ENCODE data around the gene GBX2. TPM values are rescaled to one million over a fixed set of nuclear protein-coding genes. Genes with fewer than 3 reads are reported as not detected.
A peak's percentile ranks its signal among the peaks of the same experiment; 100 is the strongest.

GBX2 gene
- total RNA-seq, 1 donor from 2014 or later: not detected

DNA sequence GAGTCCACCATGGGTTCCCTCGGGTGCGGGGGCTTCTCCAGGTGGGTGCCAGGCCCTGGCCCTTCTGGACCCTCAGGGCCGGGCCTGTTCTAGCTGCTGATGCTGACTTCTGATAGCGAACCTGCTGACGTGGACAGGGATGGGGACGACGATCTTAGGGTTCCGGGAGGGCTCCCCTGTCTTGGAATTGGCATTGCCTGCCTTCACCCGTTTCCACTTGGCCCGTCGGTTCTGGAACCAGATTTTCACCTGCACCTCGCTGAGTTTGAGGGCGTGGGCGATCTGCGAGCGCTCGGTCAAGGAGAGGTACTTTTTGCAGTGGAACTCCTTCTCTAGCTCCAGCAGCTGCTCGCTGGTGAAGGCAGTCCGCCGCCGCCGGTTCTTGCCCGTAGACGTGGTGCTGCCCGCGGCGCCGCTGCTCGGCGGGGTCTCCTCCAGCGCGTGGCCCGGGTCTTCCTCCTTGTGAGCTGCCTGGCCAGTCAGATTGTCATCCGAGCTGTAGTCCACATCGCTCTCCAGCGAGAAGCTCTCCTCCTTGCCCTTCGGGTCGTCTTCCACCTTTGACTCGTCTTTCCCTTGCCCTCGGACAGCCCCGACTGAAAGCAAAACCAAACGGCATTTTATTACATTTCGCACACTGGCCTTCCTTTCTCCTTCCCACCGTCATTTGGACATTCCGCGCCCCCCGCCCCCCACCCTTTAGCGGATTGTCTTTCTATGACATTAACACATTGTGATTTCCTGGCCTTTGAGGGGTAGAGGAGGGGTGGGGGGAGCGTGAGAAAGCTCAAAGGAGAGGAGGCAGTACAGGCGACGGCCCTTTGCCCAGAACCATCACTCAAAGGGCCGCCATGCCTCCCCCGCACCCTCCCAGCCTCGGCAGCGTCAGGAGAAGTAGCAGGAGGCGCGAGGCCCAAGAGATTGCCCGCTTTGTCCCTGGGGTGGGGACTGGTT lies 2.1 kb downstream of the GBX2 start:
- no peaks in the 10 kb centered on the region for H3K36me3 ChIP-seq (ENCODE audit: control insufficient read depth, insufficient read depth, low read length)
- no peak overlapping the region for H3K4me3 ChIP-seq (ENCODE audit: low read depth, low read length)
- FAIRE-seq (no peak), DNase-seq (ENCODE audit: low read depth) (no peak)
- TF ChIP-seq, protein P1, sequence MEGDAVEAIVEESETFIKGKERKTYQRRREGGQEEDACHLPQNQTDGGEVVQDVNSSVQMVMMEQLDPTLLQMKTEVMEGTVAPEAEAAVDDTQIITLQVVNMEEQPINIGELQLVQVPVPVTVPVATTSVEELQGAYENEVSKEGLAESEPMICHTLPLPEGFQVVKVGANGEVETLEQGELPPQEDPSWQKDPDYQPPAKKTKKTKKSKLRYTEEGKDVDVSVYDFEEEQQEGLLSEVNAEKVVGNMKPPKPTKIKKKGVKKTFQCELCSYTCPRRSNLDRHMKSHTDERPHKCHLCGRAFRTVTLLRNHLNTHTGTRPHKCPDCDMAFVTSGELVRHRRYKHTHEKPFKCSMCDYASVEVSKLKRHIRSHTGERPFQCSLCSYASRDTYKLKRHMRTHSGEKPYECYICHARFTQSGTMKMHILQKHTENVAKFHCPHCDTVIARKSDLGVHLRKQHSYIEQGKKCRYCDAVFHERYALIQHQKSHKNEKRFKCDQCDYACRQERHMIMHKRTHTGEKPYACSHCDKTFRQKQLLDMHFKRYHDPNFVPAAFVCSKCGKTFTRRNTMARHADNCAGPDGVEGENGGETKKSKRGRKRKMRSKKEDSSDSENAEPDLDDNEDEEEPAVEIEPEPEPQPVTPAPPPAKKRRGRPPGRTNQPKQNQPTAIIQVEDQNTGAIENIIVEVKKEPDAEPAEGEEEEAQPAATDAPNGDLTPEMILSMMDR (IDR thresholded peaks at IDR 0.05; ENCODE audit: insufficient read depth, low read length, severe bottlenecking): no peak
- peaks cover 60% of the 10 kb centered on the region for H3K27me3 ChIP-seq (ENCODE audit: control insufficient read depth, insufficient read depth, low read length)

DNA sequence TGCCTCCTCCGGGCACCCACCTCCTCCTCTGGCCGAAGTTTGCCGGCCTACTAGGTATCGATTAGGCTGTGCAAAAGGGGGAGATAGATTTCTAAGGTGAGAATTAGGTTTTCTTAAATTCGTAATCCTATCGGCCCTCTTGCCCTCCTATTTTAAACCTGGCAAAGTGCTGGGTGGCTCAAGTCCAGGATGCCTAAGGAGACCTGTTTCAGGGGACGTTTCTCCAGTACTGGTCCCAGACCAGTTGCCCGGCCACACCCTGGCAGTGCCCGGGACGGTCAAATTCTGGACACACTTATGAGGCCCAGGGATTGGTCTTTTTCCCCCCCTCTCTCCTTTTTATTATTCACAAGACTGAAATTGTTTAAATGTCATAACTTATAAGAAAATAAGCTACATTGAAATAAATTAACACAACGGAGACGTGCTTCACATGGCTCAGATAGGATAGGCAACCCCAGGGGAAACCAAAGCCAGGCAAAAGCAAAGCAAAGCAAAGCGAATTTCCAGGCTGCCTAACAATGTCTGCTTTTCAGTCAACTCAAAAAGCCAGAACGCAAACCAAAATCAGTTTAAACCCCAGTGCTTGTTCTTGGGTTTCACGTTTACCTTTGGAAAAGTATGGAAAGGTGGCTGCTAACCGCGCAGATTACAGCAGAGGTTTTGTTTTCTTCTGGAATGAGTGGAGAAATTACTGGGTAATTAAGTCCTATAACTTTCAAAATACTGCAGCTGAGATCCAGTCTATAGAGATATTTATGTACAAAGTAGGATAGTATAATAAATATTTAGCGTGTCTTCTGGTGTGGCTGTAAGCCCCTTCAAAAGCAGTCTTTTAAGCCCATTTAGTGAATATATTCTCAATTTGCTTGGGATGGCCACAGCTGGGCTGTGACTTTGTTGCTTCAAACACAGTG lies 3.0 kb downstream of the GBX2 start:
- Histone ChIP-seq H3K27me3 (ENCODE audit: control insufficient read depth, insufficient read depth, low read length) (peaks cover 52% of the 10 kb centered on the region), H3K36me3 (ENCODE audit: control insufficient read depth, insufficient read depth, low read length) (no peaks in the 10 kb centered on the region), H3K4me3 (ENCODE audit: low read depth, low read length) (no peak overlapping the region)
- DNase-seq (ENCODE audit: low read depth): no peak
- no peak for FAIRE-seq
- TF ChIP-seq, protein P1 (IDR thresholded peaks at IDR 0.05; ENCODE audit: insufficient read depth, low read length, severe bottlenecking): no peak

- DNase-seq (ENCODE audit: low read depth) (no peak), FAIRE-seq (no peak)
- Histone ChIP-seq H3K27me3 (ENCODE audit: control insufficient read depth, insufficient read depth, low read length) (peaks cover 49% of the 10 kb centered on the region), H3K36me3 (ENCODE audit: control insufficient read depth, insufficient read depth, low read length) (no peaks in the 10 kb centered on the region), H3K4me3 (ENCODE audit: low read depth, low read length) (peak overlapping the region; percentile 23)
- TF ChIP-seq, protein P1 (IDR thresholded peaks at IDR 0.05; ENCODE audit: insufficient read depth, low read length, severe bottlenecking): no peak
Observed at GRCh38 chr2:236164201-236164924, 3.8 kb downstream of the GBX2 start.

DNA sequence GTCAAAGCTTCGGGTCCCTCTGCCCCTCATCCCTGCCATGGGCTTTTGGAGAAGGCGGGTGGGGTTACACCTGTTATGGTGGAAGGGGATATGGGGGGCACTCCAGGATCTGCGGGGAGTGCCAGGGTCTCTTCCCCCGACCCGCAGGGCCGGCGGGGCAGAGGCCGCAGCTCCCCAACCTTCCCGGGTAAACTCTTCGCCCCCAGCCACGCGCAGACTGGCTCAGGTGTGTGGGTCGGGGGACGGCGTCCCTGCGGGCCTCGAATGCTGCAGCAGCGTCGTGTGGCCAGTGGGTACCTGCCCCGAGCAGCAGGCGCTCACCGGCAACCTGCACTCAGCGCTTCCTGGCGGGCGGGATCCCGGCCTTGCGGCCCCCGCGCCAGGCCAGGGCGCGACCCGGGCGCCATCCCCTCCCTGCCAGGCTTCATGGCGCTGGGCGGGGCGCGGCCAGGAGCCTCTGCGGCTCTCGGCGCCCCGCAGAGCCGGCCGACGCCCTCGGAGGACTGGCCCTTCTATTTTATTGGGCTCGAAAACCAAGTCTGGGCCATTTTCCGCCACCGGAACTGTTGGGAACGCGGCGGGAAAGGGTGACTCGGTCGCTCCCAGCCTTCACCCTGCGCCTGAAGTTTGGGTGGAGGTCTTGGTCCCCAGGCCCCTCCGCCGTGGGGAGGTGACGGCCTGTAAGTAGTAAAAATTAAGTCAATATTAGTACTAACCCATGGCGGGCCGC lies 4.5 kb downstream of the GBX2 start:
- FAIRE-seq (no peak), DNase-seq (ENCODE audit: low read depth) (no peak)
- Histone ChIP-seq H3K36me3 (ENCODE audit: control insufficient read depth, insufficient read depth, low read length) (no peaks in the 10 kb centered on the region), H3K27me3 (ENCODE audit: control insufficient read depth, insufficient read depth, low read length) (peaks cover 46% of the 10 kb centered on the region), H3K4me3 (ENCODE audit: low read depth, low read length) (peak overlapping the region; percentile 23)
- TF ChIP-seq, protein P1 (IDR thresholded peaks at IDR 0.05; ENCODE audit: insufficient read depth, low read length, severe bottlenecking): no peak

DNA sequence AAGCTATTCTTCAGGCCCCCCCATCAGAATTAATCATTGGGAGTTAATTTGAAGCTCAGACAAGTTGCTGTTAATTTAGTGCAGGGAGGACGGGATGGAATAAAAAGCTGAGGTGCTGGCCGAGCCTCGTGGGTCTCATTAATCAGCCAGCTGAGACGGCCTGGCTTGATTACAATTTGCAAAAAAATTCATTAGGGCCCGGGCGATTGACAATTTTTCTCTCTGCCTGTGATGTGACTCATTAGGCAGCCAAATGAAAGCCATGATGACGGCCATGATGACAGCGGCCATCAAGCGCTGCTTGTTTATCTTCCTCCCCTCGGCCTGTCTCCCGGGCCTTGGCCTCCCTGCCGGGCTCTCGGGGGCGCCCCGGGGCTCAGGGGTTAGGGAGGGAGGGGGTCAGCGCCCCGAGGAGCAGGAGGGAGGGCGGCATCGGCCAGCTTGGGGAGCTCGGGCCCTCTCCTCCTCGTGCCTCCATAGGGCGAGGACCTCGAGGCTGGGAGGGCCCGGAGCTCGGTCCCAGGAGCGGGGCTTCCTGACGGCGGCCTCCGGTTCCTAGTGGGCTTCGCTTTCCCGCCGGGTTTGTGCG lies 5.2 kb downstream of the GBX2 start:
- FAIRE-seq (no peak), DNase-seq (ENCODE audit: low read depth) (no peak)
- Histone ChIP-seq H3K4me3 (ENCODE audit: low read depth, low read length) (no peak overlapping the region), H3K36me3 (ENCODE audit: control insufficient read depth, insufficient read depth, low read length) (no peaks in the 10 kb centered on the region), H3K27me3 (ENCODE audit: control insufficient read depth, insufficient read depth, low read length) (peaks cover 47% of the 10 kb centered on the region)
- TF ChIP-seq, protein P1 (IDR thresholded peaks at IDR 0.05; ENCODE audit: insufficient read depth, low read length, severe bottlenecking): no peak

Measured in bronchial epithelial cell (primary cell).